HepG2 (cell line): ENCODE results near the gene POLR3H. TPM values are rescaled to one million over a fixed set of nuclear protein-coding genes. Genes with fewer than 3 reads are reported as not detected.

ENCODE experiments used
- ATAC-seq: fragments of 200-7000 bp; cut with Tn5 transposase; 3 replicates; pipeline ENCODE4 v1.9.1; 2020; ENCODE audit warnings: mild to moderate bottlenecking, moderate library complexity
- BruUV-seq: library from RNA; stranded (reverse); fragments of 400-500 nt; replicated peaks from 2 replicates; lab custom pipeline; 2021; lab: Mats Ljungman, UMichigan
- CTCF ChIA-PET: fragments of 300-600 bp; formaldehyde crosslinking; extraction: SDS; loops from one replicate; lab custom pipeline; 2021; ENCODE audit warnings: low total read pairs, inconsistent platforms, low intra/inter-chr PET ratio; lab: Yijun Ruan, JAX
- POLR2A ChIA-PET: fragments of 350-600 bp; sonication (Branson Sonifier 250); formaldehyde crosslinking; loops from one replicate; lab custom pipeline; 2020; ENCODE audit warnings: antibody characterized with exemption, inconsistent platforms; lab: Yijun Ruan, JAX
- DNase-seq: peaks from one replicate; pipeline ENCODE4 v3.0.0-alpha.2; 2015; ENCODE audit warnings: low spot score
- FAIRE-seq: peaks from 3 replicates; lab custom pipeline; 2011; peaks lifted over from hg19 to GRCh38; lab: Jason Lieb, UNC
- H2AFZ ChIP-seq: one replicate; pipeline ENCODE4 v1.6.1; 2011; ENCODE audit warnings: low read length, inconsistent platforms
- H3K27ac ChIP-seq: fragments of 300-600 bp; 3 replicates; pipeline ENCODE4 v1.8.0; 2011; ENCODE audit warnings: mixed run types, mild to moderate bottlenecking, mixed read lengths, low read length, inconsistent platforms; ENCODE audit not compliant: insufficient read depth; ENCODE audit errors: extremely low read length
- H3K27me3 ChIP-seq, 2 experiments: fragments of 200-600 bp in 1 of 2; 2 replicates in 1 of 2; 3 replicates in 1 of 2; pipeline versions ENCODE4 v1.6.0 to v1.8.0; 2011; ENCODE audit warnings: low read length in 2 of 2, mild to moderate bottlenecking in 2 of 2, moderate library complexity in 2 of 2, inconsistent platforms in 1 of 2; ENCODE audit not compliant: insufficient read depth in 2 of 2, control insufficient read depth in 1 of 2
- H3K36me3 ChIP-seq, 2 experiments: fragments of 200-600 bp in 1 of 2; replicated peaks in 1 of 2; 2 replicates in 1 of 2; 3 replicates in 1 of 2; pipeline versions ENCODE4 v1.5.1 to v1.8.0; 2011; ENCODE audit warnings: low read length in 2 of 2, inconsistent platforms in 1 of 2; ENCODE audit not compliant: insufficient read depth in 2 of 2, control insufficient read depth in 1 of 2
- H3K4me1 ChIP-seq: 2 replicates; pipeline ENCODE4 v1.5.1; 2012; ENCODE audit warnings: low read length, inconsistent platforms; ENCODE audit not compliant: insufficient read depth
- H3K4me2 ChIP-seq: 2 replicates; pipeline ENCODE4 v1.6.0; 2011; ENCODE audit warnings: low read depth, low read length, inconsistent platforms
- H3K4me3 ChIP-seq, 3 experiments: fragments of 200-600 bp in 1 of 3; sonication (generic), shearing (Covaris generic) in 1 of 3; replicated peaks in 1 of 3; 2 replicates each; pipeline ENCODE4 v1.5.1; 2011 to 2016; ENCODE audit warnings: low read length in 3 of 3, inconsistent platforms in 2 of 3, low read depth in 2 of 3, mild to moderate bottlenecking in 2 of 3, control low read depth in 1 of 3, mixed read lengths in 1 of 3; ENCODE audit not compliant: insufficient read depth in 1 of 3
- H3K79me2 ChIP-seq: one replicate; pipeline ENCODE4 v1.6.1; 2011; ENCODE audit warnings: low read length, inconsistent platforms; ENCODE audit not compliant: insufficient read depth
- H3K9ac ChIP-seq: 2 replicates; pipeline ENCODE4 v1.6.0; 2011; ENCODE audit warnings: mild to moderate bottlenecking, low read depth, low read length, inconsistent platforms; ENCODE audit not compliant: insufficient read depth
- H3K9me3 ChIP-seq: 2 replicates; pipeline ENCODE4 v1.5.1; 2012; ENCODE audit warnings: mild to moderate bottlenecking, low read length
- H4K20me1 ChIP-seq: 2 replicates; pipeline ENCODE4 v1.6.0; 2011; ENCODE audit warnings: inconsistent platforms, mild to moderate bottlenecking, low read length, moderate library complexity; ENCODE audit not compliant: insufficient read depth
- AGO2 ChIP-seq: fragments of 200-400 bp; formaldehyde crosslinking; optimal IDR thresholded peaks from 2 replicates; pipeline ENCODE3; 2017; ENCODE audit warnings: mild to moderate bottlenecking, low read depth, low read length, moderate library complexity
- EHMT2 ChIP-seq: fragments of 200-600 bp; sonication (generic); IDR thresholded peaks from 2 replicates; pipeline ENCODE4 v1.7.0; 2017; ENCODE audit warnings: antibody characterized with exemption, low read depth, low read length, borderline replicate concordance
- GATAD2A ChIP-seq: IDR thresholded peaks from 2 replicates; pipeline ENCODE4 v1.6.1; 2016
- POLR2AphosphoS2 ChIP-seq: IDR thresholded peaks from 2 replicates; pipeline ENCODE4 v1.6.1; 2011; ENCODE audit warnings: low read depth, low read length, improper control_type of control experiment
- REL ChIP-seq: sonication (generic); formaldehyde crosslinking; conservative IDR thresholded peaks from 2 replicates; pipeline ENCODE4 v1.8.0; 2022; ENCODE audit warnings: mild to moderate bottlenecking, missing genetic modification reagents, moderate library complexity
- ZBTB33 ChIP-seq: sonication (generic); formaldehyde crosslinking; IDR thresholded peaks from 2 replicates; pipeline ENCODE4 v1.4.0; 2020; ENCODE audit warnings: missing genetic modification reagents
- WGBS: methylation state at CpG from one replicate; pipeline ENCODE4 v1.1.6; 2017; ENCODE audit warnings: low lambda C conversion rate; 5-methylcytosine and 5-hydroxymethylcytosine counted together
- in situ Hi-C: cut with HindIII; loops from 2 replicates; pipeline ENCODE4 v1.10.0; 2017; ENCODE audit warnings: low pct_unique_long_range_greater_than_20kb; ENCODE audit not compliant: extremely low pct_ligation_motif_present
- intact Hi-C: fragments of 100-400 bp; cut with micrococcal nuclease; formaldehyde crosslinking; loops from one replicate; pipeline ENCODE4 v1.10.0; 2022; ENCODE audit not compliant: unreplicated experiment
- polyA plus RNA-seq, 8 experiments: library from polyadenylated mRNA; depleted of rRNA in 3 of 8; stranded (reverse) in 7 of 8; unstranded in 1 of 8; fragments of >200 nt; fragmentation: Illumina TruSeq in 4 of 8; extraction: Trizol in 4 of 8; gene quantifications; 2 replicates each; pipeline versions ENCODE4 v1.2.1 to v1.2.3, GENCODE V29; 2011 to 2016; ENCODE audit warnings: low read depth in 4 of 8, missing spikeins in 1 of 8, mixed read lengths in 1 of 8; ENCODE audit not compliant: insufficient read depth in 1 of 8
- total RNA-seq, 5 experiments: library from RNA; depleted of rRNA; stranded (reverse); fragments of >200 nt; fragmentation: Illumina TruSeq; extraction: Trizol; gene quantifications; 2 replicates each; pipeline ENCODE4 v1.2.3, GENCODE V29; 2016; ENCODE audit warnings: low read depth in 1 of 5

Gene POLR3H
- total and polyA plus RNA-seq, 2 of the 13 experiments (the other 11 are each of a cell fraction or from before 2014, with no cell fraction given), result 10.3 to 28.6 TPM

GRCh38 chr22:41576877-41577276 is 32.6 kb upstream of the POLR3H start (continued):
- TF ChIP-seq ZBTB33, result peak; percentile 72
- peak; percentile 56 for TF ChIP-seq GATAD2A
- TF ChIP-seq, all 625 proteins: peak for 107

DNA sequence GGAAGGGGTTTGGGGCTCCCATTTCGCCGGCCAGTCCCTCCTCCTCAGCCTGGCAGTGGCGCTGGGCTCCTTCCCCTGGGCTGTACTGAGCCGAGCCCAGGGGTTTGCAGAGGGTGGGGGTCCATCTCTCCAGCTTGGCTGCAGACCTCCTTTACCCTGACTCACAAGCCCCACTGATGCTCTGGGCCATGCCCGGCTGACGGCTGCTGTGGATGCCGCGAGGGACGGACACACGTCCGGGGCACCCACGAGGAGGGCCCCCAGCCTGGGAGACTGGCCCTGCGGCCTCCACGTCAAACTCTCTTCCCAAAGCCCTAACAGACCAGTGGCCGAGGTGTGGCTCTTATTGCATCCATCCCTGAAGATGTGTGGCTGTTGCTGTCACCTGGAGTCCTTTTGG is 31.3 kb upstream of the POLR3H start:
- in situ Hi-C loops (no loop called here), intact Hi-C loops (no loop called here)
- Histone ChIP-seq H3K27ac (no peak overlapping the region), H4K20me1 (no peaks in the 10 kb centered on the region), H3K36me3 (peaks cover 7 to 19% of the 10 kb centered on the region in 2 experiments; a peak in 4 of 5 replicates), H2AFZ (no peak overlapping the region), H3K27me3 (no peaks in the 10 kb centered on the region), H3K9ac (no peak overlapping the region), H3K4me3 (no peak overlapping the region), H3K79me2 (no peaks in the 10 kb centered on the region), H3K9me3 (no peaks in the 10 kb centered on the region), H3K4me2 (no peak overlapping the region), H3K4me1 (peaks cover 28% of the 10 kb centered on the region)
- FAIRE-seq (no peak), DNase-seq (no peak), ATAC-seq (no peak)
- WGBS, result 100% methylated on average over 2 of the region's 15 CpGs
- CTCF ChIA-PET, result interaction anchor here (1.2 to 3.7 kb wide), 4 partner anchors 21 to 42 kb away, joined by 3 to 77 read pairs (median 18); partner anchors contain the start of gene POLR3H
- POLR2A ChIA-PET, result interaction anchor here (0.7 kb wide), 1 partner anchor 45 kb away, joined by 3 read pairs; the partner anchor contains the start of genes DESI1 and XRCC6
- no peak for TF ChIP-seq REL (CRISPR knock-in tag)
- TF ChIP-seq EHMT2, result no peak
- TF ChIP-seq POLR2AphosphoS2, result 0 out of 2 replicates have a peak, but pooled peaks have one; percentile 50
- TF ChIP-seq AGO2, result peak; percentile 21
- no TSS peak for BruUV-seq
